Vagina (tissue), 2 donors: ENCODE data around the gene ICE1. TPM values are rescaled to one million over a fixed set of nuclear protein-coding genes. Genes with fewer than 3 reads are reported as not detected.
"Not testable (repeated sequence)": the region's sequence is repeated elsewhere in the genome, so short reads cannot be mapped to it uniquely, and the experiment has no call there.

Experiments
- DNase-seq, 2 donors: peaks; one replicate each; pipeline ENCODE4 v3.0.0-alpha.2; 2017; ENCODE audit errors: extremely low spot score in 2 of 2
- H3K27ac ChIP-seq: fragments of 200-600 bp; sonication (generic); one replicate; pipeline ENCODE4 v1.5.1; 2019
- H3K27me3 ChIP-seq: fragments of 200-600 bp; sonication (generic); one replicate; pipeline ENCODE4 v1.5.1; 2019
- H3K36me3 ChIP-seq, 2 donors: fragments of 200-600 bp; sonication (generic); one replicate each; pipeline ENCODE4 v1.5.1; 2017 to 2019
- H3K4me1 ChIP-seq: fragments of 200-600 bp; sonication (generic); one replicate; pipeline ENCODE4 v1.5.1; 2019
- H3K4me3 ChIP-seq, 2 donors: fragments of 200-600 bp; sonication (generic); 1 replicate in 1 of 2; 2 replicates in 1 of 2; pipeline ENCODE4 v1.5.1; 2016 to 2019
- H3K9me3 ChIP-seq: fragments of 200-600 bp; sonication (generic); one replicate; pipeline ENCODE4 v1.5.1; 2019
- CTCF ChIP-seq, 3 experiments: fragments of 450-650 bp in 2 of 3; fragments of 200-600 bp in 1 of 3; sonication (generic) in 1 of 3; IDR thresholded peaks; one replicate each; pipeline ENCODE4 v1.5.1; 2017 to 2019; ENCODE audit warnings: antibody characterized with exemption in 3 of 3, mild to moderate bottlenecking in 2 of 3, moderate library complexity in 2 of 3
- POLR2A ChIP-seq, 2 donors: fragments of 450-650 bp; IDR thresholded peaks; one replicate each; pipeline ENCODE4 v1.6.1; 2017; ENCODE audit warnings: antibody characterized with exemption in 2 of 2, mild to moderate bottlenecking in 2 of 2, moderate library complexity in 2 of 2
- POLR2AphosphoS5 ChIP-seq, 2 donors: sonication (generic); formaldehyde crosslinking; IDR thresholded peaks; one replicate each; pipeline ENCODE4 v1.9.0; 2017; ENCODE audit warnings: antibody characterized with exemption in 2 of 2, mild to moderate bottlenecking in 2 of 2, low read depth in 1 of 2; ENCODE audit not compliant: insufficient read depth in 1 of 2
- intact Hi-C: fragments of 100-400 bp; cut with DNase I; formaldehyde crosslinking; loops from one replicate; pipeline ENCODE4 v1.15.1; 2023
- total RNA-seq: library from RNA; depleted of rRNA; stranded (reverse); fragments of >200 nt; gene quantifications from one replicate; pipeline ENCODE4 v1.2.3, GENCODE V29; 2016

ICE1 gene
- total RNA-seq, 1 donor from 2014 or later: 23.1 TPM

- H3K27ac ChIP-seq, H3K4me3 ChIP-seq, DNase-seq, intact Hi-C loops, H3K4me1 ChIP-seq, H3K27me3 ChIP-seq, H3K9me3 ChIP-seq, H3K36me3 ChIP-seq: not testable (repeated sequence)
- peak; percentile 24 to 45 (median 43) for TF ChIP-seq CTCF (IDR thresholded peaks at IDR 0.05)
Observed at GRCh38 chr5:5394384-5394986, 28.0 kb upstream of the ICE1 start.

DNA sequence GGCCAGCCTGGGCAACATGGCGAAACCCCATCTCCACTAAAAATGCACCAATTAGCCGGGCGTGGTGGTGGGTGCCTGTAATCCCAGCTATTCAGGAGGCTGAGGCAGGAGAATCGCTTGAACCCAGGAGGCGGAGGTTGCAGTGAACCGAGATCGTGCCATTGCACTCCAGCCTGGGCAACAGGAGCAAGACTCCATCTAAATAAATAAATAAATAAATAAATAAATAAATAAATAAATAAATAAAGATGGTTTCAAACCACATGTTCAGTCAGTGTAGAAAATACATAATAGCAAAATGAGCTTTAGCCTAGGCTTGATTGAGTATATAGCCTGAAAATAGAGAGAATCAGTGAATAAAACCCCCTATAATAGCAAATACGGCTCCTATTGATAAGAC is 27.4 kb upstream of the ICE1 start:
- H3K4me3 ChIP-seq, H3K27me3 ChIP-seq, H3K9me3 ChIP-seq, H3K36me3 ChIP-seq, H3K4me1 ChIP-seq, intact Hi-C loops, H3K27ac ChIP-seq, DNase-seq: not testable (repeated sequence)

DNA sequence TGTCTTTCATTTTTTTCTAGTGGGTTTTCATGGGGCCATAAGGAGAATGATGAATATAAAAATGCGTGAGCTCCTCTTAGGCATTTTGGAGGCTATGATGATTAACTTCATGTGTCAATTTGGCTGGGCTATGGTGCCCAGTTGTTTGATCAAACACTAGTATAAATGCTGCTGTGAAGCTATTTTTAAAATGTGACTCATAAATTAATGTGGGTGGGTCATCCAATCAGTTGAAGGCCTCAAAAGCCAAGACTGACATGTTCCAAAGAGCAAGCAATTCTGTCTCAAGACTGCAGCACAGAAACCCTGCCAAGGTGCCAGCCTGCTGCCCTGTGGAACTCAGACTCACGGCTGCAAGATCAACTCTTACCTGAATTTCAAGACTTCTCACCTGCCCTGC is 24.4 kb upstream of the ICE1 start:
- no peaks in the 10 kb centered on the region for H3K4me1 ChIP-seq
- TF ChIP-seq POLR2A (IDR thresholded peaks at IDR 0.05) (no peak), CTCF (IDR thresholded peaks at IDR 0.05) (no peak), POLR2AphosphoS5 (IDR thresholded peaks at IDR 0.05; ENCODE audit: insufficient read depth in 1 of 2, low read depth in 1 of 2) (no peak)
- no peak for DNase-seq
- H3K4me3 ChIP-seq: no peak overlapping the region
- H3K36me3 ChIP-seq: no peaks in the 10 kb centered on the region
- no peaks in the 10 kb centered on the region for H3K9me3 ChIP-seq
- intact Hi-C loops: no loop called here
- H3K27ac ChIP-seq: no peak overlapping the region
- no peaks in the 10 kb centered on the region for H3K27me3 ChIP-seq

GRCh38 chr5:5401095-5401494 is 21.4 kb upstream of the ICE1 start:
- H3K9me3 ChIP-seq: no peaks in the 10 kb centered on the region
- no peak overlapping the region for H3K4me3 ChIP-seq
- H3K27me3 ChIP-seq: no peaks in the 10 kb centered on the region
- no peaks in the 10 kb centered on the region for H3K4me1 ChIP-seq
- intact Hi-C loops: no loop called here
- TF ChIP-seq POLR2A (IDR thresholded peaks at IDR 0.05) (no peak), CTCF (IDR thresholded peaks at IDR 0.05) (no peak), POLR2AphosphoS5 (IDR thresholded peaks at IDR 0.05; ENCODE audit: insufficient read depth in 1 of 2, low read depth in 1 of 2) (no peak)
- DNase-seq: no peak
- H3K36me3 ChIP-seq: no peaks in the 10 kb centered on the region
- no peak overlapping the region for H3K27ac ChIP-seq

DNA sequence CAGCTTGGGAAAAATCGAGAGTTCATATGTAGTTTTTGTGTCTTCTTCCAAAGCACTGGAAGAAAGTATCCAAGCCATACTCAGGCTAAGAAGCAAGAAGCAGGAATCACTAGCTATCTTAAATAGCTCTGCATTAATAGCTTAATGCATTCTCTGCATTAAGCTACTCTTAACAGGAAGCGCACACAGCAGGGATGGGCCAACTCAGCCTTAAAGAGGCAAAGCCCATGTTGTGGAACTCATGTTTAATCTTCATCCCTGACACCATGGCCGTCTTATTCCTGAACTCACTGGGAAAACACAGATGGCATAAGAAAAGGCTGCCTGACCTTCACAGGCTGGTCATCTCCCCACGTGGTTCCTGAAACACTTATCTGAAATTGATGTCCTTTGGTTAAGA is 18.7 kb upstream of the ICE1 start:
- intact Hi-C loops: no loop called here
- Histone ChIP-seq H3K27ac (no peak overlapping the region), H3K4me1 (no peaks in the 10 kb centered on the region), H3K4me3 (no peak overlapping the region), H3K9me3 (no peaks in the 10 kb centered on the region), H3K27me3 (no peaks in the 10 kb centered on the region), H3K36me3 (no peaks in the 10 kb centered on the region)
- TF ChIP-seq CTCF (IDR thresholded peaks at IDR 0.05) (no peak), POLR2AphosphoS5 (IDR thresholded peaks at IDR 0.05; ENCODE audit: insufficient read depth in 1 of 2, low read depth in 1 of 2) (no peak), POLR2A (IDR thresholded peaks at IDR 0.05) (no peak)
- DNase-seq: no peak

DNA sequence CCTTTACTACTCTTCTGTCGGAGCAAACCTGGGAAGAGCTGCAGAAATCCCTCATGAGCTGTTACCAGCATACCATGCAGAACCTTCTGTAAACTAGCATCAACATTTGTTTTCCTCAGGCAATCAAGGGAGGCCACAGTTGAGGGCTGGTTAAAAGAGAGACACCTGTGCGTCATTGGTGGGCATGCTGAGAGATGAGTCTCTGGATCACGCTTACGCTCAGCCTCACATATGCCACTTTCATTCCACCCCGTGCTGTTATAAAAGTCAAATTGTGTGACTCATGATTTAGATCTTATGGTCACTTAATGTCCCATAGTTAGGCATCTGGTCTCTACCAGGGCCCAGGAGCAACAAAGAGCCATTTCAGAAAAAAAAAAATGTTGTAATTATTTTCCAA is 18.1 kb upstream of the ICE1 start:
- Histone ChIP-seq H3K4me1 (no peaks in the 10 kb centered on the region), H3K4me3 (no peak overlapping the region), H3K27ac (no peak overlapping the region), H3K9me3 (no peaks in the 10 kb centered on the region), H3K27me3 (no peaks in the 10 kb centered on the region), H3K36me3 (no peaks in the 10 kb centered on the region)
- DNase-seq: no peak
- intact Hi-C loops: no loop called here
- TF ChIP-seq CTCF (IDR thresholded peaks at IDR 0.05): no peak
- no peak for TF ChIP-seq POLR2AphosphoS5 (IDR thresholded peaks at IDR 0.05; ENCODE audit: insufficient read depth in 1 of 2, low read depth in 1 of 2)
- no peak for TF ChIP-seq POLR2A (IDR thresholded peaks at IDR 0.05)
